ENCODE measurements around the gene PRDX5.

DNA sequence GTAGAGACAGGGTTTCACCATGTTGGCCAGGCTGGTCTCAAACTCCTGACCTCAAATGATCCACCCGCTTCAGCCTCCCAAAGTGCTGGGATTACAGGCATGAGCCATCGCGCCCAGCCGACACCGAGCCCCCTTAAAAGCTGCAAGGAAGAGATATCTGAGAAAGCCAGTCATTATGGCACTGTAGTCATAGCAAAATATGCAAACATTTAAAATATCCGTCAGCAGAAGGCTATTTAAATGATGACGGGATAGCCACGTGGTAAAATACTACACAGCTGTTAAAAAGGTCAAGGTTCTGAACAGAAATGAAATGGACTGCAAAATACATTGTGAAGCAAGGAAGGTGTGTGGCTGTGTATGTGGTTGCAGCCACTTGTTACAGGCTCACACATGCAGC is 15.6 kb downstream of the PRDX5 start:
- TF ChIP-seq EZH2 (IDR thresholded peaks at IDR 0.05; ENCODE audit: insufficient read depth, poor library complexity, severe bottlenecking) (no peak), EZH2phosphoT487 (IDR thresholded peaks at IDR 0.05; ENCODE audit: insufficient read depth, low read depth) (no peak)

All from GM23248 (cell line).